Measurements from ENCODE around the gene PKN3. TPM values are rescaled to one million over a fixed set of nuclear protein-coding genes. Genes with fewer than 3 reads are reported as not detected.
A peak's percentile ranks its signal among the peaks of the same experiment; 100 is the strongest.

Gene PKN3
- total and polyA plus RNA-seq, 2 of the 13 experiments (the other 11 are each of a cell fraction or from before 2014, with no cell fraction given) = 10.5 to 13.2 TPM

GRCh38 chr9:128733256-128733655, 31.0 kb downstream of the PKN3 start (continued):
- TF ChIP-seq ZHX1 (CRISPR knock-in tag; IDR thresholded peaks at IDR 0.05; ENCODE audit: low read depth) (0 out of 2 replicates have a peak, but pooled peaks have one; percentile 60), HOXA5 (CRISPR knock-in tag; IDR thresholded peaks at IDR 0.05) (no peak), SSRP1 (CRISPR knock-in tag; IDR thresholded peaks at IDR 0.05) (no peak), SPEN (CRISPR knock-in tag; IDR thresholded peaks at IDR 0.05; ENCODE audit: low read depth) (no peak), HOXA7 (CRISPR knock-in tag; IDR thresholded peaks at IDR 0.05) (no peak), KLF13 (CRISPR knock-in tag; IDR thresholded peaks at IDR 0.05) (no peak), ETV6 (CRISPR knock-in tag; conservative IDR thresholded peaks at IDR 0.05) (no peak), ZNF780A (CRISPR knock-in tag; IDR thresholded peaks at IDR 0.05) (no peak), ZNF672 (CRISPR knock-in tag; IDR thresholded peaks at IDR 0.05) (no peak), JUND (CRISPR knock-in tag; IDR thresholded peaks at IDR 0.05) (no peak), ARHGAP35 (CRISPR knock-in tag; IDR thresholded peaks at IDR 0.05; ENCODE audit: borderline replicate concordance) (no peak), MAX (IDR thresholded peaks at IDR 0.05) (no peak), CREB1 (IDR thresholded peaks at IDR 0.05) (no peak), CREB1 (CRISPR knock-in tag; IDR thresholded peaks at IDR 0.05) (peak; percentile 45; the same call in 1 of the 2 replicates), JUN (CRISPR knock-in tag; IDR thresholded peaks at IDR 0.05) (no peak), HDAC1 (CRISPR knock-in tag; IDR thresholded peaks at IDR 0.05) (peak; percentile 47; the same call in 1 of the 2 replicates), HOXA3 (CRISPR knock-in tag; IDR thresholded peaks at IDR 0.05) (peak; percentile 91), ZNF30 (CRISPR knock-in tag; IDR thresholded peaks at IDR 0.05) (no peak), ESRRA (CRISPR knock-in tag; IDR thresholded peaks at IDR 0.05; ENCODE audit: low read depth) (no peak), ISX (CRISPR knock-in tag; conservative IDR thresholded peaks at IDR 0.05) (no peak), ZXDC (CRISPR knock-in tag; IDR thresholded peaks at IDR 0.05) (no peak), LCORL (IDR thresholded peaks at IDR 0.05) (no peak), LCORL (CRISPR knock-in tag; IDR thresholded peaks at IDR 0.05) (peak; percentile 61), ZNF737 (CRISPR knock-in tag; IDR thresholded peaks at IDR 0.05; ENCODE audit: borderline replicate concordance) (no peak), GATAD1 (CRISPR knock-in tag; IDR thresholded peaks at IDR 0.05) (peak; percentile 72), ZNF720 (CRISPR knock-in tag; IDR thresholded peaks at IDR 0.05) (no peak)
